HL-60 (cell line): Measurements from ENCODE around the gene RALB.

ENCODE experiments used
- DNase-seq, 2 experiments: peaks; one replicate each; pipeline ENCODE4 v3.0.0-alpha.2; 2010 to 2020; ENCODE audit warnings: low read depth in 1 of 2, low spot score in 1 of 2
- H3K27ac ChIP-seq: fragments of 250-450 bp; sonication (Bioruptor Pico); replicated peaks from 2 replicates; pipeline ENCODE4 v1.5.1; 2020; ENCODE audit warnings: mild to moderate bottlenecking, moderate library complexity
- H3K27me3 ChIP-seq: fragments of 250-450 bp; sonication (Bioruptor Pico); 2 replicates; pipeline ENCODE4 v1.5.1; 2021; ENCODE audit warnings: mild to moderate bottlenecking, moderate library complexity; ENCODE audit not compliant: insufficient read depth, poor library complexity, severe bottlenecking
- H3K4me3 ChIP-seq: replicated peaks from 2 replicates; pipeline ENCODE4 v1.5.1; 2011; ENCODE audit warnings: mild to moderate bottlenecking, control low read depth, low read length; ENCODE audit not compliant: insufficient read depth
- GABPA ChIP-seq: IDR thresholded peaks from 2 replicates; pipeline ENCODE4 v1.6.1; 2012; ENCODE audit warnings: low read depth
- POLR2AphosphoS5 ChIP-seq: IDR thresholded peaks from 2 replicates; pipeline ENCODE4 v1.6.1; 2012; ENCODE audit warnings: low read depth
- SPI1 ChIP-seq: IDR thresholded peaks from 2 replicates; pipeline ENCODE4 v1.6.1; 2012; ENCODE audit warnings: low read depth, mild to moderate bottlenecking, borderline replicate concordance
- TF ChIP-seq, protein P1 (sequence below): IDR thresholded peaks from one replicate; pipeline ENCODE4 v1.5.1; 2011; ENCODE audit warnings: low read length, control low read depth, inconsistent platforms; ENCODE audit not compliant: insufficient read depth
- TF ChIP-seq, protein P2 (sequence below): IDR thresholded peaks from 2 replicates; pipeline ENCODE4 v1.6.1; 2012; ENCODE audit warnings: low read depth; ENCODE audit not compliant: insufficient replicate concordance

Gene RALB

GRCh38 chr2:120235681-120236080 lies 17.0 kb upstream of the RALB start:
- H3K27me3 ChIP-seq = no peaks in the 10 kb centered on the region
- no peak overlapping the region for H3K4me3 ChIP-seq
- no peak overlapping the region for H3K27ac ChIP-seq
- TF ChIP-seq, protein P1, sequence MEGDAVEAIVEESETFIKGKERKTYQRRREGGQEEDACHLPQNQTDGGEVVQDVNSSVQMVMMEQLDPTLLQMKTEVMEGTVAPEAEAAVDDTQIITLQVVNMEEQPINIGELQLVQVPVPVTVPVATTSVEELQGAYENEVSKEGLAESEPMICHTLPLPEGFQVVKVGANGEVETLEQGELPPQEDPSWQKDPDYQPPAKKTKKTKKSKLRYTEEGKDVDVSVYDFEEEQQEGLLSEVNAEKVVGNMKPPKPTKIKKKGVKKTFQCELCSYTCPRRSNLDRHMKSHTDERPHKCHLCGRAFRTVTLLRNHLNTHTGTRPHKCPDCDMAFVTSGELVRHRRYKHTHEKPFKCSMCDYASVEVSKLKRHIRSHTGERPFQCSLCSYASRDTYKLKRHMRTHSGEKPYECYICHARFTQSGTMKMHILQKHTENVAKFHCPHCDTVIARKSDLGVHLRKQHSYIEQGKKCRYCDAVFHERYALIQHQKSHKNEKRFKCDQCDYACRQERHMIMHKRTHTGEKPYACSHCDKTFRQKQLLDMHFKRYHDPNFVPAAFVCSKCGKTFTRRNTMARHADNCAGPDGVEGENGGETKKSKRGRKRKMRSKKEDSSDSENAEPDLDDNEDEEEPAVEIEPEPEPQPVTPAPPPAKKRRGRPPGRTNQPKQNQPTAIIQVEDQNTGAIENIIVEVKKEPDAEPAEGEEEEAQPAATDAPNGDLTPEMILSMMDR = no peak
- TF ChIP-seq GABPA (no peak), POLR2AphosphoS5 (no peak), SPI1 (no peak)
- DNase-seq = no peak

DNA sequence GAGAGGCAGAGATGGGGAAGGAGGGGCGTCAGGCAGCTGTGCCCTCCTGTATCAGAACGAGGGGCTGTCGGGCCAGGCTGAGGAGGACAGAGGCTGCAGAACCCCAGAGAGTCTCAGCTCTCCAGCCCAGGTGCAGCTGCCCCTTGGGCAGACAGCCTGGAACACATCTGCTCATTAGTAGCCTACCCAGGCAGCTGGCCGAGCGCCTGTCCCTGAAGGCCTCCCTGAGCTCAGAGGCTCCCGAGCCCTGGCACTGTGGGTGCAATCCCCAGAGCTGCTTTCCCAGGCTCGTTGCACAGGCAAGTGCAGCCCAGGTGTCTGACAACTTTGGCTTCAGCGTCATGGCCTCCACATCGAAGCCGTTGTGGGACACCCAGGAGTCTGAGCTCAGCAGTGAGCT lies 16.3 kb upstream of the RALB start:
- H3K27me3 ChIP-seq = no peaks in the 10 kb centered on the region
- H3K4me3 ChIP-seq = no peak overlapping the region
- no peak overlapping the region for H3K27ac ChIP-seq
- TF ChIP-seq SPI1 (no peak), GABPA (no peak), POLR2AphosphoS5 (no peak)
- TF ChIP-seq, protein P2, sequence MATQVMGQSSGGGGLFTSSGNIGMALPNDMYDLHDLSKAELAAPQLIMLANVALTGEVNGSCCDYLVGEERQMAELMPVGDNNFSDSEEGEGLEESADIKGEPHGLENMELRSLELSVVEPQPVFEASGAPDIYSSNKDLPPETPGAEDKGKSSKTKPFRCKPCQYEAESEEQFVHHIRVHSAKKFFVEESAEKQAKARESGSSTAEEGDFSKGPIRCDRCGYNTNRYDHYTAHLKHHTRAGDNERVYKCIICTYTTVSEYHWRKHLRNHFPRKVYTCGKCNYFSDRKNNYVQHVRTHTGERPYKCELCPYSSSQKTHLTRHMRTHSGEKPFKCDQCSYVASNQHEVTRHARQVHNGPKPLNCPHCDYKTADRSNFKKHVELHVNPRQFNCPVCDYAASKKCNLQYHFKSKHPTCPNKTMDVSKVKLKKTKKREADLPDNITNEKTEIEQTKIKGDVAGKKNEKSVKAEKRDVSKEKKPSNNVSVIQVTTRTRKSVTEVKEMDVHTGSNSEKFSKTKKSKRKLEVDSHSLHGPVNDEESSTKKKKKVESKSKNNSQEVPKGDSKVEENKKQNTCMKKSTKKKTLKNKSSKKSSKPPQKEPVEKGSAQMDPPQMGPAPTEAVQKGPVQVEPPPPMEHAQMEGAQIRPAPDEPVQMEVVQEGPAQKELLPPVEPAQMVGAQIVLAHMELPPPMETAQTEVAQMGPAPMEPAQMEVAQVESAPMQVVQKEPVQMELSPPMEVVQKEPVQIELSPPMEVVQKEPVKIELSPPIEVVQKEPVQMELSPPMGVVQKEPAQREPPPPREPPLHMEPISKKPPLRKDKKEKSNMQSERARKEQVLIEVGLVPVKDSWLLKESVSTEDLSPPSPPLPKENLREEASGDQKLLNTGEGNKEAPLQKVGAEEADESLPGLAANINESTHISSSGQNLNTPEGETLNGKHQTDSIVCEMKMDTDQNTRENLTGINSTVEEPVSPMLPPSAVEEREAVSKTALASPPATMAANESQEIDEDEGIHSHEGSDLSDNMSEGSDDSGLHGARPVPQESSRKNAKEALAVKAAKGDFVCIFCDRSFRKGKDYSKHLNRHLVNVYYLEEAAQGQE = no peak
- TF ChIP-seq, protein P1 = no peak
- DNase-seq = no peak

GRCh38 chr2:120236791-120237190 lies 15.9 kb upstream of the RALB start:
- DNase-seq = no peak
- no peak for TF ChIP-seq POLR2AphosphoS5
- TF ChIP-seq, protein P1 = no peak
- TF ChIP-seq GABPA = no peak
- TF ChIP-seq, protein P2 = no peak
- TF ChIP-seq SPI1 = no peak
- H3K27ac ChIP-seq = no peak overlapping the region
- no peaks in the 10 kb centered on the region for H3K27me3 ChIP-seq
- no peak overlapping the region for H3K4me3 ChIP-seq

GRCh38 chr2:120237491-120237902 lies 15.2 kb upstream of the RALB start:
- Histone ChIP-seq H3K4me3 (no peak overlapping the region), H3K27ac (no peak overlapping the region), H3K27me3 (no peaks in the 10 kb centered on the region)
- TF ChIP-seq POLR2AphosphoS5 (no peak), GABPA (no peak), SPI1 (no peak)
- TF ChIP-seq, protein P1 = no peak
- TF ChIP-seq, protein P2 = no peak
- no peak for DNase-seq
